Tibial artery (tissue), 4 donors: ENCODE results near the gene GSK3A.

Source experiments
- DNase-seq, 2 donors: peaks; one replicate each; pipeline ENCODE4 v3.0.0-alpha.2; 2019
- H3K27ac ChIP-seq, 2 donors: fragments of 200-600 bp; sonication (generic) in 1 of 2; 1 replicate in 1 of 2; 2 replicates in 1 of 2; pipeline ENCODE4 v1.5.1; 2018 to 2019; ENCODE audit warnings: mild to moderate bottlenecking in 1 of 2
- H3K27me3 ChIP-seq, 2 donors: fragments of 200-600 bp; sonication (generic) in 1 of 2; one replicate each; pipeline versions ENCODE4 v1.5.1 to v1.6.0; 2016 to 2019
- H3K36me3 ChIP-seq, 3 donors: fragments of 200-600 bp; sonication (generic) in 2 of 3; one replicate each; pipeline ENCODE4 v1.5.1; 2016 to 2019; ENCODE audit warnings: mild to moderate bottlenecking in 2 of 3
- H3K4me1 ChIP-seq, 4 donors: fragments of 200-600 bp; sonication (generic) in 2 of 4; 1 replicate in 3 of 4; 2 replicates in 1 of 4; pipeline ENCODE4 v1.5.1; 2016 to 2019
- H3K4me3 ChIP-seq, 2 donors: fragments of 200-600 bp; sonication (generic) in 1 of 2; 1 replicate in 1 of 2; 2 replicates in 1 of 2; pipeline ENCODE4 v1.5.1; 2018 to 2019; ENCODE audit warnings: mild to moderate bottlenecking in 2 of 2
- H3K9me3 ChIP-seq, 3 donors: fragments of 200-600 bp; sonication (generic) in 1 of 3; one replicate each; pipeline ENCODE4 v1.5.1; 2016 to 2019
- intact Hi-C: fragments of 100-400 bp; cut with DNase I; formaldehyde crosslinking; loops from one replicate; pipeline ENCODE4 v1.15.0; 2023; ENCODE audit warnings: low total_unique reads
- TF ChIP-seq, protein P1 (sequence below), 2 experiments: fragments of 200-600 bp in 1 of 2; fragments of 450-650 bp in 1 of 2; IDR thresholded peaks; one replicate each; pipeline ENCODE4 v1.5.1; 2017 to 2019; ENCODE audit warnings: antibody characterized with exemption in 2 of 2, mild to moderate bottlenecking in 1 of 2, moderate library complexity in 1 of 2

GSK3A gene

DNA sequence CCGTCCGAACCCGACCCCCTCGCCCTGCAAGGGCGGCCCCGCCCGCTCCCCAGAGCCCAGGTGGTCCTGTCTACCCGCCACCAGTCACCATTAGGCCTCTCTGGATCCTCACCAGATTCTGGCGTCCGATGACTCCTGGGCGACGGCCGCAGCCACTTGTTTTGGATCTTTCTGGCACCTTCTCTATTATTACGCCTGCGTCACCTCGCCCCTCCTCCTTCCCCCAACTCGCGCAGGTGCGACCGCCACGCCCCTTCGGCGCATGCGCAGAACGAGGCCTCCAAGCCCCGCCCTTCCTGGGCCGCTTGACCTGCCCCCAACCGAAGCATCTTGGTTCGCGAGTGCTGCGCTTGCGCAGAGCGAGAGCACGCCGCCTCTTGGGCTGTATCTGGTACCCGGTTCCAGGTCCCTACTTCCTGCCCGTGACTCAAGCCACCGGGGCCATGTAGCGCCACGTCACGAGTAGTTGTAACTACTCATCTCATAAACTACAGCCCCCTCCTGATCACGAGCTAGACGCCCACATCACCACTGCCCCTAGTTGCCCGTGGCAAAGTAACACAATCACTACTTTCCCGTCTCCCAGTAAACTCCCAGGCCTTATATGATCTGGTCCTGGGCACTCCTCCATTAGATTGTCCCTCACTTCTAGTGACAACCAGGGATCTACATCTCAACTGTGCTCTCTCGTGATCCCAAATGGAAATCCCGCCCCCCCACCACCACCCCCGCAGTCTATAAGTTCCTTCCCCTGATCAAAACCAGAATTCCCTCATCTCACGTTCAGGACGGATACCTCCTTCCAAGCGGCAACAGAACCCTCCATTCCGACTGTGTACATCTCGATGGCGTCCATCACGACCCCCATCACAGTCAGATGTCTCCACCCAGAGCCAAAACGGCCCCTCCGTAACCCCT lies 24.6 kb downstream of the GSK3A start, which contains the start of gene DEDD2:
Gene DEDD2, minus strand, starts transcription at position 158 of the 918 bp plus-strand sequence. CDS start 670 bp downstream, outside the sequence.
- Histone ChIP-seq H3K4me1 (peaks cover 0 to 56% (median 42%) of the 10 kb centered on the region in 4 donors), H3K36me3 (peaks cover 7 to 24% (median 18%) of the 10 kb centered on the region in 3 donors), H3K4me3 (peak within 1 kb of the TSS; percentile 86 to 88), H3K9me3 (no peaks in the 10 kb centered on the region), H3K27ac (peak within 1 kb of the TSS; percentile 89 to 93), H3K27me3 (no peaks in the 10 kb centered on the region)
- TF ChIP-seq, protein P1, sequence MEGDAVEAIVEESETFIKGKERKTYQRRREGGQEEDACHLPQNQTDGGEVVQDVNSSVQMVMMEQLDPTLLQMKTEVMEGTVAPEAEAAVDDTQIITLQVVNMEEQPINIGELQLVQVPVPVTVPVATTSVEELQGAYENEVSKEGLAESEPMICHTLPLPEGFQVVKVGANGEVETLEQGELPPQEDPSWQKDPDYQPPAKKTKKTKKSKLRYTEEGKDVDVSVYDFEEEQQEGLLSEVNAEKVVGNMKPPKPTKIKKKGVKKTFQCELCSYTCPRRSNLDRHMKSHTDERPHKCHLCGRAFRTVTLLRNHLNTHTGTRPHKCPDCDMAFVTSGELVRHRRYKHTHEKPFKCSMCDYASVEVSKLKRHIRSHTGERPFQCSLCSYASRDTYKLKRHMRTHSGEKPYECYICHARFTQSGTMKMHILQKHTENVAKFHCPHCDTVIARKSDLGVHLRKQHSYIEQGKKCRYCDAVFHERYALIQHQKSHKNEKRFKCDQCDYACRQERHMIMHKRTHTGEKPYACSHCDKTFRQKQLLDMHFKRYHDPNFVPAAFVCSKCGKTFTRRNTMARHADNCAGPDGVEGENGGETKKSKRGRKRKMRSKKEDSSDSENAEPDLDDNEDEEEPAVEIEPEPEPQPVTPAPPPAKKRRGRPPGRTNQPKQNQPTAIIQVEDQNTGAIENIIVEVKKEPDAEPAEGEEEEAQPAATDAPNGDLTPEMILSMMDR (IDR thresholded peaks at IDR 0.05), result no peak
- intact Hi-C loops, result no loop called here
- DNase-seq, result peak; percentile 97 to 99

DNA sequence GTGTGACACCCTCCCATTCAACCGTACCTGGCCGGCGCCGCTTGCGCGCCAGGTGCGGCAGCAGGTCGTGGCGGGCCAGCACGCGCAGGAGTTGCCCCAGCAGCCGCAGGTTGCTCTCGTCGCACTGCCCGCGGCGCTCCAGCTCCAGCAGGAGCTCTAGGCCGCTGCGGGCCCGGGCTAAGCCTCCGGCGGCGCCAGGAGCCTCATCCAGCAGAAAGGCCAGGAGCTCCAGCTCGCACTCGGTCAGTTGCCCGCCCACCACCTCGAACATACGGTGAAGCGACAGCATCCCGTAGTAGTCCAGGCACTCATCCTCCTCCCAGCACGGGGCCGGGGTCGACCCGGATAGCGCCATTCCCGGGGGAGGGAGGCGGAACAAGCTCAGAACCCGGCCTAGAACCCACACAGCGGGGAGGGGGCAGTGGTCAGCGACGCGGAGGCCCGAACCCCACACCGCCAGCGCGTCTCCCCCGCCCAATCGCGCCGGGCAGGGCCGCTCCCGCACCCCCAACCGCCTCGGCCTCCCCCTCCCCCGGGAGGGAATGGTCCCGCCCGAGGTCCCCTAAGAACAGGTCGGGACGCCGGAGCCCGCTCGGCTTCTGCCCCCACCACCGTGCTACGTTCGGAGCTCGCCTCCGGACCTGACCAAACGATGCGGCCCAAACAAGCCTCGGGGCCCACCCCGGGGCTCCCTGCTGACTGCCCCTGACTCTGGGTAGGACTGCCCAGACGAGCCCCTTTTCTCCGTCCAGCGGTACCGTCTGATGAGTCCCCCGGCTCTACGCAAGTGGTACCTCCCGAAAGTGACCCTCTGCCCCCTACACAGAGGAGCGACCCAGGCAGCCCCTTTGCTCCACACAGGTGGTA lies 25.5 kb downstream of the GSK3A start:
- H3K9me3 ChIP-seq, result no peaks in the 10 kb centered on the region
- intact Hi-C loops, result no loop called here
- no peaks in the 10 kb centered on the region for H3K27me3 ChIP-seq
- peak overlapping the region; percentile 89 to 93 for H3K27ac ChIP-seq
- H3K4me1 ChIP-seq, result peaks cover 0 to 53% (median 42%) of the 10 kb centered on the region in 4 donors
- H3K4me3 ChIP-seq, result peak overlapping the region; percentile 86 to 88
- DNase-seq, result peak in 1 of 2 donors; percentile 78
- H3K36me3 ChIP-seq, result peaks cover 12 to 32% (median 23%) of the 10 kb centered on the region in 3 donors
- TF ChIP-seq, protein P1 (IDR thresholded peaks at IDR 0.05), result no peak

DNA sequence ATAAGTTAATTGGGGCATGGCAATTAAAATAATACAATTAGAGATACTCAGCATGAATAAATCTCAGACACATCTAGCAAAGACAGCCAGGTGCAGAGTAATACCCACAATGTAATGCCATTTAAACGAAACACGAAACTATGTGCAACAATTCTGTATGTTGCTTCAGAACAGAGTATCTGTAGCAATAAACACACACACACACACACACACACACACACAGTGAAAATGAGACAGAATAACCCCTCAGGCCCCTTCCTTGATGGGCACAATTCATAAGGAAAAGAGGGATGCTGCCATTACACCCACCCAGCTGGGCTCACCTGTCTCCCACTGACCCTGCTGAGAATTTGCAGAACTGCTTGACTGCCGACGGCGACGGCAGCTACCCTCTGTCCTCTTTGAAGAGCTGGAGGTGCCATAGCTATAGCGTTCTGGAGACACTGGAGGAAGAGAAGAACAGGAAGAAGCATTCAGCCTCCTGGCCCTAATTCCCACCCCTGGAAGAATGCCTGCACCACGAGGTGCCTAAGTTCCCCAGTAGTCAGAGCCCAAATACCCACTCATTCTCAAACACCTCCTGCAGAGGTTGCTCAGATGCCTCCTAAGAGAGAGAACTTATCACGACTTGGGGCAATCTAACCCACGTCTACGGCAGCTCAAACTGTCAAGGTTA lies 27.5 kb downstream of the GSK3A start:
- Histone ChIP-seq H3K4me3 (no peak overlapping the region), H3K27me3 (no peaks in the 10 kb centered on the region), H3K9me3 (no peaks in the 10 kb centered on the region), H3K27ac (no peak overlapping the region), H3K36me3 (peaks cover 15 to 51% (median 32%) of the 10 kb centered on the region in 3 donors), H3K4me1 (peaks cover 0 to 38% (median 32%) of the 10 kb centered on the region in 4 donors)
- TF ChIP-seq, protein P1 (IDR thresholded peaks at IDR 0.05), result no peak
- intact Hi-C loops, result no loop called here
- DNase-seq, result no peak

DNA sequence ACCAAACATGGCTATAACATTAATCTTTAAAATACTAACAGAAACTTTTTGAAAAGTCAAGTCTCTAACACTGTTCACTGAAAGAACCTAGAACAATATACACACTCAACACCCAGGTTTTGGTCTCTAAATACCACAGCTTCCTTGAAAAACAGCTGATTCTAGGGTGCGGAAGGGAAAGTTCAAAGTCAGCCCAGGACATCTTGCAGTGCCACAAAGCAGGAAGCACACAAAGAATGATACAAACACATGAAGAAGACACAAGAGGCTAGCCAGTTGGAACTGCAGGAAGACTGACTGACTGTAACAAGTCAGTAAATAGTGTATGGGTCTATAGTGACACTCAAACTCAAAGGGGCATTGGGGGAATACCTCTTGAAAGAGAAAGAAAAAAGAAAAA lies 29.5 kb downstream of the GSK3A start:
- Histone ChIP-seq H3K4me3 (no peak overlapping the region), H3K27ac (no peak overlapping the region), H3K4me1 (peaks cover 0 to 26% (median 14%) of the 10 kb centered on the region in 4 donors), H3K27me3 (no peaks in the 10 kb centered on the region), H3K36me3 (peaks cover 34 to 72% (median 52%) of the 10 kb centered on the region in 3 donors), H3K9me3 (no peaks in the 10 kb centered on the region)
- TF ChIP-seq, protein P1 (IDR thresholded peaks at IDR 0.05), result no peak
- intact Hi-C loops, result no loop called here
- DNase-seq, result no peak

DNA sequence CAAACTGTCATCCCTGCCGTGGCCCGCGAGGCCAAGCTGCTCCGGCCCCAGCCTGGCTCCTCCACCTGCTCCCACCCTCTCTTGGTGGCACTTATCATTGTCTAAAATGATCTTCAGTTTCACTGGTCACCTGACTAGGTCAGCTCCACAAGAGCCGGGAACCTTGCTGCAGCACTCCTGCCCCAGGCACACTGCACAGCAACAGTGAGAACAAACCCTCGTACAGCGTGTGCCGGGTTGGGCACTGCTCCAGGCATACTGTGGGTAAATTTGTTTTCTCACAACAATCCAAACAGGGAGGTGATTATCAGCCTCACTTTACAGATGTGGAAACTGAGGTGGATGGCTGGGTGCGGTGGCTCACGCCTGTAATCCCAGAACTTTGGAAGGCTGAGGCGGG lies 33.8 kb downstream of the GSK3A start:
- H3K27ac ChIP-seq, result no peak overlapping the region
- no peaks in the 10 kb centered on the region for H3K27me3 ChIP-seq
- H3K4me1 ChIP-seq, result peaks cover 0 to 12% (median 0%) of the 10 kb centered on the region in 4 donors
- TF ChIP-seq, protein P1 (IDR thresholded peaks at IDR 0.05), result no peak
- H3K9me3 ChIP-seq, result no peaks in the 10 kb centered on the region
- no peak overlapping the region for H3K4me3 ChIP-seq
- DNase-seq, result no peak
- H3K36me3 ChIP-seq, result peaks cover 55 to 99% (median 80%) of the 10 kb centered on the region in 3 donors
- intact Hi-C loops, result no loop called here
